Loucy (cell line): ENCODE results near the gene OR10A3.
A peak's percentile ranks its signal among the peaks of the same experiment; 100 is the strongest.

Experiments used
- H2AFZ ChIP-seq: fragments of 200-600 bp; sonication (generic); 2 replicates; pipeline ENCODE4 v1.6.0; 2016; ENCODE audit warnings: antibody characterized with exemption, mild to moderate bottlenecking, low read length, moderate library complexity
- H3F3A ChIP-seq: fragments of 200-600 bp; 2 replicates; pipeline ENCODE4 v1.6.0; 2016; ENCODE audit warnings: antibody characterized with exemption, low read depth, mild to moderate bottlenecking
- H3K27me3 ChIP-seq: fragments of 200-600 bp; sonication (generic); 2 replicates; pipeline ENCODE4 v1.6.1; 2014; ENCODE audit warnings: low read length, mild to moderate bottlenecking; ENCODE audit not compliant: insufficient read depth, poor library complexity, severe bottlenecking
- H3K36me3 ChIP-seq: fragments of 200-600 bp; sonication (generic); 2 replicates; pipeline ENCODE4 v1.6.1; 2016; ENCODE audit warnings: low read length; ENCODE audit not compliant: insufficient read depth
- H3K4me1 ChIP-seq: fragments of 200-600 bp; sonication (generic); 2 replicates; pipeline ENCODE4 v1.5.1; 2014; ENCODE audit warnings: low read length, mild to moderate bottlenecking; ENCODE audit not compliant: insufficient read depth, poor library complexity, severe bottlenecking
- H3K4me2 ChIP-seq: fragments of 200-600 bp; sonication (generic); 2 replicates; pipeline ENCODE4 v1.6.0; 2014; ENCODE audit warnings: antibody characterized with exemption, low read length, low read depth, mild to moderate bottlenecking; ENCODE audit not compliant: poor library complexity, severe bottlenecking
- H3K4me3 ChIP-seq: fragments of 200-600 bp; sonication (generic); 2 replicates; pipeline ENCODE4 v1.5.1; 2014; ENCODE audit warnings: low read length, mild to moderate bottlenecking, mixed read lengths; ENCODE audit not compliant: poor library complexity, severe bottlenecking
- H3K79me2 ChIP-seq: fragments of 200-600 bp; sonication (generic); 2 replicates; pipeline ENCODE4 v1.6.1; 2014; ENCODE audit warnings: low read length; ENCODE audit not compliant: insufficient read depth
- H3K9ac ChIP-seq: fragments of 200-600 bp; sonication (generic); 2 replicates; pipeline ENCODE4 v1.6.0; 2014; ENCODE audit warnings: mild to moderate bottlenecking, low read depth, low read length, moderate library complexity; ENCODE audit not compliant: poor library complexity, severe bottlenecking
- H3K9me2 ChIP-seq: fragments of 200-600 bp; sonication (generic); replicated peaks from 2 replicates; pipeline ENCODE4 v1.6.1; 2016; ENCODE audit warnings: low read depth, low read length, mixed read lengths
- H3K9me3 ChIP-seq: fragments of 200-600 bp; sonication (generic); 2 replicates; pipeline ENCODE4 v1.6.1; 2014; ENCODE audit warnings: mild to moderate bottlenecking, antibody characterized with exemption, low read length, low read depth; ENCODE audit not compliant: insufficient read depth
- H4K20me1 ChIP-seq: fragments of 200-600 bp; sonication (generic); 2 replicates; pipeline ENCODE4 v1.6.0; 2014; ENCODE audit warnings: antibody characterized with exemption, low read length, mild to moderate bottlenecking; ENCODE audit not compliant: insufficient read depth, poor library complexity, severe bottlenecking
- EZH2phosphoT487 ChIP-seq: fragments of 200-600 bp; IDR thresholded peaks from 2 replicates; pipeline ENCODE4 v1.6.1; 2018; ENCODE audit warnings: antibody characterized with exemption, mild to moderate bottlenecking, moderate library complexity, borderline replicate concordance
- TF ChIP-seq, protein P1 (sequence below): fragments of 200-600 bp; sonication (generic); conservative IDR thresholded peaks from 2 replicates; pipeline ENCODE4 v1.5.1; 2014; ENCODE audit warnings: mild to moderate bottlenecking, antibody characterized with exemption, low read length

The OR10A3 gene

GRCh38 chr11:7889985-7890384, 51.5 kb downstream of the OR10A3 start:
- Histone ChIP-seq H3K4me3 (peak overlapping the region; percentile 62), H3K9me2 (no peaks in the 10 kb centered on the region), H3K27me3 (no peaks in the 10 kb centered on the region), H3F3A (no peaks in the 10 kb centered on the region; the same call in 1 of the 2 replicates), H3K9ac (peak overlapping the region; percentile 48), H3K79me2 (no peaks in the 10 kb centered on the region), H3K9me3 (no peaks in the 10 kb centered on the region), H3K36me3 (no peaks in the 10 kb centered on the region), H3K4me2 (peak overlapping the region; percentile 84), H2AFZ (peak overlapping the region; percentile 79), H4K20me1 (no peaks in the 10 kb centered on the region), H3K4me1 (peaks cover 36% of the 10 kb centered on the region)
- TF ChIP-seq, protein P1, sequence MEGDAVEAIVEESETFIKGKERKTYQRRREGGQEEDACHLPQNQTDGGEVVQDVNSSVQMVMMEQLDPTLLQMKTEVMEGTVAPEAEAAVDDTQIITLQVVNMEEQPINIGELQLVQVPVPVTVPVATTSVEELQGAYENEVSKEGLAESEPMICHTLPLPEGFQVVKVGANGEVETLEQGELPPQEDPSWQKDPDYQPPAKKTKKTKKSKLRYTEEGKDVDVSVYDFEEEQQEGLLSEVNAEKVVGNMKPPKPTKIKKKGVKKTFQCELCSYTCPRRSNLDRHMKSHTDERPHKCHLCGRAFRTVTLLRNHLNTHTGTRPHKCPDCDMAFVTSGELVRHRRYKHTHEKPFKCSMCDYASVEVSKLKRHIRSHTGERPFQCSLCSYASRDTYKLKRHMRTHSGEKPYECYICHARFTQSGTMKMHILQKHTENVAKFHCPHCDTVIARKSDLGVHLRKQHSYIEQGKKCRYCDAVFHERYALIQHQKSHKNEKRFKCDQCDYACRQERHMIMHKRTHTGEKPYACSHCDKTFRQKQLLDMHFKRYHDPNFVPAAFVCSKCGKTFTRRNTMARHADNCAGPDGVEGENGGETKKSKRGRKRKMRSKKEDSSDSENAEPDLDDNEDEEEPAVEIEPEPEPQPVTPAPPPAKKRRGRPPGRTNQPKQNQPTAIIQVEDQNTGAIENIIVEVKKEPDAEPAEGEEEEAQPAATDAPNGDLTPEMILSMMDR = no peak
- no peak for TF ChIP-seq EZH2phosphoT487
